ENCODE data around the gene QKI. TPM values are rescaled to one million over a fixed set of nuclear protein-coding genes. Genes with fewer than 3 reads are reported as not detected.

The QKI gene
- total RNA-seq, 1 experiment from 2014 or later, result 176 TPM

DNA sequence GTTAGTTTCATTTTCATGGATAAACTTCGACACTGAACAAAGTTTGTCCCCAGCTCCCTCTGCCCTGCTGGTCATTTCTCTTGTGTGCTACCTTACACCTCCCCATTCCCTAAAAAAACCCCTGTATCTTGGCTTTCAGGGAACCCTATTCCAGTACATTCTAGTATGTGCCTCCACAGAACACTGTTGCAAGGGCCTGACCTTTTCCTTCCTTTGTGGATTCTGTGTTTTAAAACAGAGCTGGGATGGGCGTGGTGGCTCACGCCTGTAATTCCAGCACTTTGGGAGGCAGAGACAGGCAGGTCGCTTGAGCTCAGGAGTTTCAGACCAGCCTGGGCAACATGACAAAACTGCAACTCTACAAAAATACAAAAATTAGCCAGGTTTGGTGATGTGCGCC, 20.6 kb upstream of the QKI start:
- Histone ChIP-seq H2AFZ (ENCODE audit: low read length) (no peak overlapping the region), H3K4me1 (ENCODE audit: insufficient read depth, low read length) (peaks cover 2% of the 10 kb centered on the region; the same call in 1 of the 2 replicates), H4K5ac (ENCODE audit: insufficient read length, low read depth, low read length) (no peak overlapping the region), H2BK12ac (ENCODE audit: insufficient read length, low read depth, low read length) (no peak overlapping the region), H4K20me1 (ENCODE audit: control insufficient read depth, insufficient read depth, insufficient read length) (no peaks in the 10 kb centered on the region), H2BK15ac (ENCODE audit: low read depth, low read length) (no peak overlapping the region), H3K4ac (ENCODE audit: low read depth, low read length) (no peak overlapping the region), H3K14ac (ENCODE audit: insufficient read depth, low read length) (no peak overlapping the region), H3K18ac (ENCODE audit: insufficient read length, low read depth, low read length) (no peak overlapping the region), H3K56ac (ENCODE audit: insufficient read length, low read depth, low read length) (no peak overlapping the region), H3T11ph (ENCODE audit: low read length) (no peak overlapping the region), H3K23ac (ENCODE audit: insufficient read length, low read depth, low read length) (no peak overlapping the region), H3K27me3 (ENCODE audit: insufficient read depth, low read length) (no peaks in the 10 kb centered on the region), H3K79me2 (ENCODE audit: insufficient read depth, low read length) (no peaks in the 10 kb centered on the region), H2BK120ac (ENCODE audit: low read depth, low read length, poor library complexity, severe bottlenecking) (no peak overlapping the region), H3K23me2 (ENCODE audit: insufficient read length, low read depth, low read length, poor library complexity, severe bottlenecking) (peaks cover 3% of the 10 kb centered on the region), H3K9me3 (ENCODE audit: control insufficient read depth, low read depth, low read length) (no peaks in the 10 kb centered on the region), H4K8ac (replicated peaks; ENCODE audit: insufficient read length, low read depth, low read length) (no peak overlapping the region), H3K9ac (ENCODE audit: extremely low read depth, insufficient read length, low read length) (no peak overlapping the region), H3K4me2 (ENCODE audit: insufficient read depth, insufficient read length, low read length) (no peak overlapping the region), H4K91ac (ENCODE audit: insufficient read length, low read depth, low read length) (no peak overlapping the region), H3K27ac (ENCODE audit: insufficient read length, low read depth, low read length) (no peak overlapping the region), H2AK5ac (ENCODE audit: insufficient read length, low read length) (no peak overlapping the region), H3K79me1 (ENCODE audit: insufficient read depth, low read depth, low read length, poor library complexity, severe bottlenecking) (no peaks in the 10 kb centered on the region), H2BK20ac (ENCODE audit: low read depth, low read length, poor library complexity, severe bottlenecking) (no peak overlapping the region), H2BK5ac (ENCODE audit: insufficient read length, low read length) (no peak overlapping the region)
- Mint-ChIP-seq H3K9me3 (no peaks in the 10 kb centered on the region; a peak in 1 of 5 replicates), H3K4me3 (no peak overlapping the region), H3K4me1 (peaks cover 38 to 42% of the 10 kb centered on the region in 2 experiments), H3K27me3 (ENCODE audit: low read depth) (peaks cover 4% of the 10 kb centered on the region), H3K36me3 (ENCODE audit: insufficient read depth in 1 of 3, low read depth in 3 of 3) (peaks cover 0 to 4% (median 0%) of the 10 kb centered on the region in 3 experiments; a peak in 1 of 7 replicates), H3K27ac (no peak overlapping the region)
- no CpG with 5 or more reads among the region's 5 CpGs for WGBS (ENCODE audit: extremely low coverage, insufficient read length, low lambda C conversion rate)
- no peak for DNase-seq
- TF ChIP-seq CTCF (conservative IDR thresholded peaks at IDR 0.05), result no peak
